Breast epithelium (tissue), 4 donors: Measurements from ENCODE around the gene MPRIP. TPM values are rescaled to one million over a fixed set of nuclear protein-coding genes. Genes with fewer than 3 reads are reported as not detected.
A peak's percentile ranks its signal among the peaks of the same experiment; 100 is the strongest.

Experiments used
- DNase-seq, 2 donors: peaks; one replicate each; pipeline ENCODE4 v3.0.0-alpha.2; 2019; ENCODE audit warnings: low spot score in 2 of 2
- H3K27ac ChIP-seq, 2 donors: fragments of 200-600 bp; sonication (generic) in 1 of 2; one replicate each; pipeline ENCODE4 v1.5.1; 2016 to 2019; ENCODE audit warnings: mild to moderate bottlenecking in 1 of 2
- H3K27me3 ChIP-seq, 2 donors: fragments of 200-600 bp; sonication (generic) in 1 of 2; one replicate each; pipeline versions ENCODE4 v1.5.1 to v1.6.0; 2017 to 2019; ENCODE audit warnings: control low read depth in 1 of 2, mild to moderate bottlenecking in 1 of 2
- H3K36me3 ChIP-seq: fragments of 200-600 bp; one replicate; pipeline ENCODE4 v1.5.1; 2019
- H3K4me1 ChIP-seq, 2 donors: fragments of 200-600 bp; sonication (generic); one replicate each; pipeline ENCODE4 v1.5.1; 2016 to 2019; ENCODE audit warnings: control low read depth in 1 of 2
- H3K4me3 ChIP-seq, 3 donors: fragments of 200-600 bp; sonication (generic); 1 replicate in 2 of 3; 2 replicates in 1 of 3; pipeline ENCODE4 v1.5.1; 2016 to 2019; ENCODE audit warnings: mild to moderate bottlenecking in 3 of 3, moderate library complexity in 2 of 3
- H3K9me3 ChIP-seq, 2 donors: fragments of 200-600 bp; sonication (generic) in 1 of 2; one replicate each; pipeline ENCODE4 v1.5.1; 2016 to 2019; ENCODE audit warnings: control low read depth in 1 of 2
- CTCF ChIP-seq, 3 donors: fragments of 450-650 bp; IDR thresholded peaks; one replicate each; pipeline ENCODE4 v1.5.1; 2016 to 2017; ENCODE audit warnings: antibody characterized with exemption in 3 of 3, mild to moderate bottlenecking in 3 of 3, moderate library complexity in 3 of 3
- POLR2A ChIP-seq: fragments of 450-650 bp; IDR thresholded peaks from one replicate; pipeline ENCODE4 v1.6.1; 2016; ENCODE audit warnings: antibody characterized with exemption, mild to moderate bottlenecking, moderate library complexity
- POLR2AphosphoS5 ChIP-seq, 3 donors: sonication (generic); formaldehyde crosslinking; IDR thresholded peaks; one replicate each; pipeline ENCODE4 v1.6.1; 2017; ENCODE audit warnings: antibody characterized with exemption in 3 of 3
- intact Hi-C: fragments of 100-400 bp; cut with DNase I; formaldehyde crosslinking; loops from one replicate; pipeline ENCODE4 v1.15.1; 2023; ENCODE audit warnings: low total_unique reads
- total RNA-seq, 3 donors: library from RNA; depleted of rRNA; stranded (reverse); fragments of >200 nt; gene quantifications; one replicate each; pipeline ENCODE4 v1.1.0, GENCODE V29; 2016

The MPRIP gene
- total RNA-seq, 3 donors from 2014 or later, result 93.1 to 136 (median 124) TPM

GRCh38 chr17:17088086-17088485 is 45.8 kb downstream of the MPRIP start:
- Histone ChIP-seq H3K4me1 (no peaks in the 10 kb centered on the region), H3K27ac (peak overlapping the region in 1 of 2 donors; percentile 48), H3K36me3 (no peaks in the 10 kb centered on the region), H3K27me3 (no peaks in the 10 kb centered on the region), H3K4me3 (no peak overlapping the region), H3K9me3 (no peaks in the 10 kb centered on the region)
- TF ChIP-seq CTCF (IDR thresholded peaks at IDR 0.05), result no peak
- no peak for TF ChIP-seq POLR2A
- TF ChIP-seq POLR2AphosphoS5 (IDR thresholded peaks at IDR 0.05), result no peak
- DNase-seq, result no peak
- intact Hi-C loops, result no loop called here

GRCh38 chr17:17088541-17089525 is 46.6 kb downstream of the MPRIP start:
- intact Hi-C loops, result no loop called here
- Histone ChIP-seq H3K4me1 (no peaks in the 10 kb centered on the region), H3K4me3 (no peak overlapping the region), H3K27ac (no peak overlapping the region), H3K36me3 (no peaks in the 10 kb centered on the region), H3K27me3 (no peaks in the 10 kb centered on the region), H3K9me3 (no peaks in the 10 kb centered on the region)
- no peak for TF ChIP-seq CTCF (IDR thresholded peaks at IDR 0.05)
- TF ChIP-seq POLR2AphosphoS5 (IDR thresholded peaks at IDR 0.05), result no peak
- no peak for TF ChIP-seq POLR2A
- peak in 1 of 2 donors; percentile 43 for DNase-seq

GRCh38 chr17:17089796-17090641 is 47.8 kb downstream of the MPRIP start:
- Histone ChIP-seq H3K27ac (no peak overlapping the region), H3K36me3 (no peaks in the 10 kb centered on the region), H3K4me3 (no peak overlapping the region), H3K27me3 (no peaks in the 10 kb centered on the region), H3K4me1 (no peaks in the 10 kb centered on the region), H3K9me3 (no peaks in the 10 kb centered on the region)
- no peak for TF ChIP-seq POLR2A
- TF ChIP-seq POLR2AphosphoS5 (IDR thresholded peaks at IDR 0.05), result no peak
- TF ChIP-seq CTCF (IDR thresholded peaks at IDR 0.05), result no peak
- intact Hi-C loops, result no loop called here
- DNase-seq, result peak in 1 of 2 donors; percentile 25

- intact Hi-C loops, result no loop called here
- DNase-seq, result no peak
Measured at GRCh38 chr17:17090642-17091103, 48.4 kb downstream of the MPRIP start.

More at GRCh38 chr17:17090642-17091103, 48.4 kb downstream of the MPRIP start:
- Histone ChIP-seq H3K4me1 (no peaks in the 10 kb centered on the region), H3K36me3 (no peaks in the 10 kb centered on the region), H3K4me3 (no peak overlapping the region), H3K27ac (peak overlapping the region in 1 of 2 donors; percentile 27), H3K9me3 (no peaks in the 10 kb centered on the region), H3K27me3 (no peaks in the 10 kb centered on the region)
- TF ChIP-seq POLR2AphosphoS5 (IDR thresholded peaks at IDR 0.05) (no peak), POLR2A (no peak), CTCF (IDR thresholded peaks at IDR 0.05) (no peak)
